DOHH2 (cell line): ENCODE data around the gene ZAR1.

ENCODE experiments used
- H3F3A ChIP-seq: fragments of 200-600 bp; sonication (generic), shearing (Covaris generic); 2 replicates; pipeline ENCODE4 v1.6.0; 2016; ENCODE audit warnings: antibody characterized with exemption, mild to moderate bottlenecking; ENCODE audit not compliant: control insufficient read depth, insufficient read depth
- H3K27ac ChIP-seq: fragments of 200-600 bp; sonication (generic); 2 replicates; pipeline ENCODE4 v1.5.1; 2014; ENCODE audit warnings: low read depth, mild to moderate bottlenecking, low read length, moderate library complexity
- H3K27me3 ChIP-seq: fragments of 200-600 bp; sonication (generic); 2 replicates; pipeline ENCODE4 v1.6.1; 2014; ENCODE audit warnings: mild to moderate bottlenecking, low read length, mixed read lengths; ENCODE audit not compliant: control insufficient read depth
- H3K36me3 ChIP-seq: fragments of 200-600 bp; sonication (generic); 2 replicates; pipeline ENCODE4 v1.6.1; 2014; ENCODE audit warnings: mild to moderate bottlenecking, low read length, moderate library complexity, mixed read lengths; ENCODE audit not compliant: control insufficient read depth
- H3K4me1 ChIP-seq: fragments of 200-600 bp; sonication (generic); 2 replicates; pipeline ENCODE4 v1.6.1; 2014; ENCODE audit warnings: mild to moderate bottlenecking, low read length, mixed read lengths; ENCODE audit not compliant: control insufficient read depth
- H3K4me2 ChIP-seq: fragments of 200-600 bp; sonication (generic); 2 replicates; pipeline ENCODE4 v1.6.0; 2014; ENCODE audit warnings: mild to moderate bottlenecking, low read length, moderate library complexity
- H3K4me3 ChIP-seq: fragments of 200-600 bp; sonication (generic); 2 replicates; pipeline ENCODE4 v1.5.1; 2014; ENCODE audit warnings: mild to moderate bottlenecking, low read length, mixed read lengths
- H3K79me2 ChIP-seq: fragments of 200-600 bp; sonication (generic); 2 replicates; pipeline ENCODE4 v1.6.1; 2014; ENCODE audit warnings: mild to moderate bottlenecking, low read length, mixed read lengths; ENCODE audit not compliant: control insufficient read depth
- H3K9me2 ChIP-seq: fragments of 200-600 bp; sonication (generic); replicated peaks from 2 replicates; pipeline ENCODE4 v1.6.1; 2014; ENCODE audit warnings: mild to moderate bottlenecking, low read length, mixed read lengths; ENCODE audit not compliant: control insufficient read depth
- H3K9me3 ChIP-seq: fragments of 200-600 bp; sonication (generic); 2 replicates; pipeline ENCODE4 v1.6.1; 2014; ENCODE audit warnings: antibody characterized with exemption, low read length, mixed read lengths; ENCODE audit not compliant: control insufficient read depth, insufficient read depth
- H4K20me1 ChIP-seq: fragments of 200-600 bp; sonication (generic); 2 replicates; pipeline ENCODE4 v1.6.0; 2014; ENCODE audit warnings: low read depth, mild to moderate bottlenecking, antibody characterized with exemption, low read length, moderate library complexity; ENCODE audit not compliant: control insufficient read depth, insufficient read depth
- CTCF ChIP-seq: fragments of 200-600 bp; sonication (generic); IDR thresholded peaks from one replicate; pipeline ENCODE4 v1.5.1; 2014; ENCODE audit warnings: antibody characterized with exemption, mild to moderate bottlenecking, low read depth, low read length; ENCODE audit not compliant: poor library complexity, severe bottlenecking
- EZH2phosphoT487 ChIP-seq: fragments of 200-600 bp; sonication (generic); IDR thresholded peaks from 2 replicates; pipeline ENCODE4 v1.6.1; 2017; ENCODE audit warnings: borderline replicate concordance, mild to moderate bottlenecking, antibody characterized with exemption, low read length, moderate library complexity, mixed read lengths

Gene ZAR1

GRCh38 chr4:48483777-48484493 lies 6.1 kb upstream of the ZAR1 start:
- no peaks in the 10 kb centered on the region for H3K9me3 ChIP-seq
- no peak overlapping the region for H3K27ac ChIP-seq
- H3K79me2 ChIP-seq: no peaks in the 10 kb centered on the region
- no peaks in the 10 kb centered on the region for H3K4me1 ChIP-seq
- H3K9me2 ChIP-seq: no peaks in the 10 kb centered on the region
- H3K27me3 ChIP-seq: peaks cover 12% of the 10 kb centered on the region
- no peaks in the 10 kb centered on the region for H4K20me1 ChIP-seq
- H3K4me3 ChIP-seq: no peak overlapping the region
- no peaks in the 10 kb centered on the region for H3F3A ChIP-seq
- no peaks in the 10 kb centered on the region for H3K36me3 ChIP-seq
- H3K4me2 ChIP-seq: no peak overlapping the region
- TF ChIP-seq EZH2phosphoT487 (no peak), CTCF (no peak)

GRCh38 chr4:48484494-48485168 lies 5.4 kb upstream of the ZAR1 start:
- Histone ChIP-seq H4K20me1 (no peaks in the 10 kb centered on the region), H3K4me2 (no peak overlapping the region), H3K4me3 (no peak overlapping the region), H3K9me3 (no peaks in the 10 kb centered on the region), H3K4me1 (no peaks in the 10 kb centered on the region), H3F3A (no peaks in the 10 kb centered on the region), H3K27me3 (peaks cover 12% of the 10 kb centered on the region), H3K36me3 (no peaks in the 10 kb centered on the region), H3K27ac (no peak overlapping the region), H3K79me2 (no peaks in the 10 kb centered on the region), H3K9me2 (no peaks in the 10 kb centered on the region)
- TF ChIP-seq CTCF (no peak), EZH2phosphoT487 (no peak)

GRCh38 chr4:48489683-48490011 lies 405 bp upstream of the ZAR1 start:
- Histone ChIP-seq H3K27ac (no peak overlapping the region), H3K4me2 (no peak overlapping the region), H3K79me2 (no peaks in the 10 kb centered on the region), H3K4me1 (no peaks in the 10 kb centered on the region), H3K9me2 (no peaks in the 10 kb centered on the region), H4K20me1 (no peaks in the 10 kb centered on the region), H3K36me3 (no peaks in the 10 kb centered on the region), H3K27me3 (peaks cover 6% of the 10 kb centered on the region), H3K4me3 (no peak overlapping the region), H3F3A (no peaks in the 10 kb centered on the region), H3K9me3 (no peaks in the 10 kb centered on the region)
- TF ChIP-seq EZH2phosphoT487 (no peak), CTCF (no peak)
